Ovary (tissue), 3 donors: ENCODE results near the gene ZSCAN5C.
"Not testable (repeated sequence)": the region's sequence is repeated elsewhere in the genome, so short reads cannot be mapped to it uniquely, and the experiment has no call there.

Experiments
- CTCF ChIP-seq, 3 donors: fragments of 450-650 bp in 2 of 3; fragments of 200-600 bp in 1 of 3; IDR thresholded peaks; one replicate each; pipeline versions ENCODE4 v1.5.1 to v1.8.0; 2016 to 2022; ENCODE audit warnings: antibody characterized with exemption in 3 of 3, mild to moderate bottlenecking in 1 of 3
- EP300 ChIP-seq: sonication (generic); formaldehyde crosslinking; IDR thresholded peaks from one replicate; pipeline ENCODE4 v1.6.1; 2017; ENCODE audit warnings: antibody characterized with exemption
- POLR2A ChIP-seq: fragments of 450-650 bp; IDR thresholded peaks from one replicate; pipeline ENCODE4 v1.6.1; 2017; ENCODE audit warnings: antibody characterized with exemption, mild to moderate bottlenecking, moderate library complexity
- donor health status: DM: no; HTN: no; CAD: no.

- TF ChIP-seq CTCF (IDR thresholded peaks at IDR 0.05); EP300; POLR2A: not testable (repeated sequence)
These were observed 43.7 kb downstream of the ZSCAN5C start for GRCh38 chr19:56245764-56246163.
